IMR-90 (cell line): Measurements from ENCODE around the gene CES3. TPM values are rescaled to one million over a fixed set of nuclear protein-coding genes. Genes with fewer than 3 reads are reported as not detected.
"Not testable (repeated sequence)": the region's sequence is repeated elsewhere in the genome, so short reads cannot be mapped to it uniquely, and the experiment has no call there.

ENCODE experiments used
- ATAC-seq: fragments of 200-7000 bp; cut with Tn5 transposase; 2 replicates; pipeline ENCODE4 v1.9.1; 2020; ENCODE audit warnings: low read depth, mild to moderate bottlenecking, moderate library complexity
- BruUV-seq: library from RNA; stranded (reverse); fragments of 400-500 nt; replicated peaks from 2 replicates; lab custom pipeline; 2021; lab: Mats Ljungman, UMichigan
- CTCF ChIA-PET: fragments of 300-600 bp; formaldehyde crosslinking; extraction: SDS; loops from one replicate; lab custom pipeline; 2021; ENCODE audit warnings: antibody characterized with exemption; lab: Yijun Ruan, JAX
- POLR2A ChIA-PET: fragments of 300-600 bp; sonication (Branson Sonifier 250); formaldehyde crosslinking; loops from one replicate; lab custom pipeline; 2022; ENCODE audit warnings: antibody characterized with exemption; ENCODE audit not compliant: unreplicated experiment; lab: Charles Lee
- DNase-seq: peaks from one replicate; pipeline ENCODE4 v3.0.0; 2013
- H2AFZ ChIP-seq: replicated peaks from 2 replicates; pipeline ENCODE3; 2013; ENCODE audit warnings: low read length, mild to moderate bottlenecking; ENCODE audit not compliant: poor library complexity
- H2AK5ac ChIP-seq: 2 replicates; pipeline ENCODE4 v1.6.1; 2013; ENCODE audit warnings: low read depth, low read length, inconsistent platforms
- H2AK9ac ChIP-seq: replicated peaks from 2 replicates; pipeline ENCODE3; 2013; ENCODE audit warnings: mild to moderate bottlenecking, low read depth, low read length, moderate library complexity; ENCODE audit not compliant: poor library complexity
- H2BK120ac ChIP-seq: 2 replicates; pipeline ENCODE4 v1.6.1; 2013; ENCODE audit warnings: low read depth, low read length, inconsistent platforms
- H2BK15ac ChIP-seq: 3 replicates; pipeline ENCODE4 v1.6.1; 2013; ENCODE audit warnings: low read depth, low read length, inconsistent platforms
- H2BK20ac ChIP-seq: 2 replicates; pipeline ENCODE4 v1.6.1; 2013; ENCODE audit warnings: low read depth, mild to moderate bottlenecking, inconsistent platforms, low read length, moderate library complexity
- H2BK5ac ChIP-seq: 2 replicates; pipeline ENCODE4 v1.6.1; 2013; ENCODE audit warnings: mild to moderate bottlenecking, low read depth, low read length, inconsistent platforms; ENCODE audit not compliant: poor library complexity, severe bottlenecking
- H3K14ac ChIP-seq: replicated peaks from 2 replicates; pipeline ENCODE4 v1.6.1; 2013; ENCODE audit warnings: low read depth, low read length, inconsistent platforms
- H3K18ac ChIP-seq: 2 replicates; pipeline ENCODE4 v1.6.1; 2013; ENCODE audit warnings: low read depth, low read length, control low read depth
- H3K23ac ChIP-seq: 2 replicates; pipeline ENCODE4 v1.6.1; 2013; ENCODE audit warnings: low read depth, low read length, inconsistent platforms
- H3K27ac ChIP-seq: 2 replicates; pipeline ENCODE4 v1.5.1; 2013; ENCODE audit warnings: mild to moderate bottlenecking, control low read depth, low read length; ENCODE audit not compliant: insufficient read depth
- H3K27me3 ChIP-seq: 2 replicates; pipeline ENCODE4 v1.6.1; 2013; ENCODE audit warnings: low read length; ENCODE audit not compliant: control insufficient read depth, insufficient read depth
- H3K36me3 ChIP-seq: 2 replicates; pipeline ENCODE4 v1.6.1; 2013; ENCODE audit warnings: low read length, mixed read lengths; ENCODE audit not compliant: control insufficient read depth, insufficient read depth
- H3K4ac ChIP-seq: 2 replicates; pipeline ENCODE4 v1.6.1; 2013; ENCODE audit warnings: low read depth, low read length, inconsistent platforms
- H3K4me1 ChIP-seq: 2 replicates; pipeline ENCODE4 v1.6.1; 2013; ENCODE audit warnings: low read length, mixed read lengths; ENCODE audit not compliant: control insufficient read depth, insufficient read depth
- H3K4me2 ChIP-seq: 2 replicates; pipeline ENCODE4 v1.6.1; 2013; ENCODE audit warnings: low read depth, mild to moderate bottlenecking, control low read depth, low read length, moderate library complexity
- H3K4me3 ChIP-seq: 2 replicates; pipeline ENCODE4 v1.5.1; 2013; ENCODE audit warnings: low read depth, mild to moderate bottlenecking, control low read depth, low read length, moderate library complexity; ENCODE audit not compliant: insufficient read depth
- H3K56ac ChIP-seq: 2 replicates; pipeline ENCODE4 v1.6.1; 2013; ENCODE audit warnings: low read length, inconsistent platforms; ENCODE audit not compliant: insufficient read depth; ENCODE audit errors: extremely low read depth
- H3K79me1 ChIP-seq, 2 experiments: 2 replicates each; pipeline ENCODE4 v1.6.1; 2013; ENCODE audit warnings: low read length in 2 of 2, inconsistent platforms in 1 of 2, low read depth in 1 of 2
- H3K9ac ChIP-seq: 2 replicates; pipeline ENCODE4 v1.6.1; 2013; ENCODE audit warnings: low read depth, low read length, control low read depth
- H3K9me1 ChIP-seq: 2 replicates; pipeline ENCODE4 v1.6.1; 2013; ENCODE audit warnings: low read length, inconsistent platforms; ENCODE audit not compliant: insufficient read depth
- H3K9me3 ChIP-seq: 2 replicates; pipeline ENCODE4 v1.6.1; 2013; ENCODE audit warnings: low read length; ENCODE audit not compliant: control insufficient read depth, insufficient read depth
- H4K20me1 ChIP-seq: 2 replicates; pipeline ENCODE4 v1.6.1; 2013; ENCODE audit warnings: low read length, inconsistent platforms; ENCODE audit not compliant: insufficient read depth
- H4K5ac ChIP-seq: 2 replicates; pipeline ENCODE4 v1.6.1; 2013; ENCODE audit warnings: mild to moderate bottlenecking, low read depth, low read length, control low read depth
- H4K8ac ChIP-seq, 2 experiments: 2 replicates each; pipeline ENCODE4 v1.6.1; 2013; ENCODE audit warnings: low read depth in 2 of 2, low read length in 2 of 2, control low read depth in 1 of 2, inconsistent platforms in 1 of 2
- H4K91ac ChIP-seq: 2 replicates; pipeline ENCODE4 v1.6.1; 2013; ENCODE audit warnings: low read depth, low read length, inconsistent platforms; ENCODE audit not compliant: insufficient read depth
- WGBS, 2 experiments: methylation state at CpG; one replicate each; pipeline versions ENCODE4 v1.1.5 to v1.1.7; 2013; ENCODE audit warnings: missing lambda C conversion rate in 2 of 2; ENCODE audit not compliant: insufficient read length in 1 of 2; ENCODE audit errors: extremely low coverage in 2 of 2; 5-methylcytosine and 5-hydroxymethylcytosine counted together
- dilution Hi-C: fragments of 300-500 bp; cut with HindIII; formaldehyde crosslinking; loops from one replicate; pipeline ENCODE4 v1.14.3; 2018; ENCODE audit warnings: low sequenced_read_pairs; ENCODE audit not compliant: unreplicated experiment
- in situ Hi-C: fragments of 300-500 bp; cut with MboI; formaldehyde crosslinking; loops from 3 replicates; pipeline ENCODE4 v1.14.3; 2019; ENCODE audit warnings: low sequenced_read_pairs, inconsistent platforms, mixed read lengths
- intact Hi-C: fragments of 100-400 bp; cut with micrococcal nuclease; formaldehyde crosslinking; loops from 2 replicates; pipeline ENCODE4 v1.10.0; 2022
- polyA plus RNA-seq, 3 experiments: library from polyadenylated mRNA; depleted of rRNA; stranded (reverse); fragments of >200 nt; gene quantifications; 2 replicates each; pipeline ENCODE4 v1.2.3, GENCODE V29; 2012; ENCODE audit warnings: low replicate concordance in 1 of 3
- total RNA-seq: library from RNA; depleted of rRNA; stranded (reverse); fragments of >200 nt; gene quantifications from 2 replicates; pipeline ENCODE4 v1.2.3, GENCODE V29; 2012

Gene CES3
- total and polyA plus RNA-seq, 2 of the 4 experiments (the other 2 are of a cell fraction) = 0.03 TPM; not detected in 1

- H3K4me3 ChIP-seq, H3K18ac ChIP-seq, POLR2A ChIA-PET, H2BK15ac ChIP-seq, H4K8ac ChIP-seq, H4K91ac ChIP-seq, H3K9me3 ChIP-seq, in situ Hi-C loops, H2BK20ac ChIP-seq, H3K4ac ChIP-seq, H2AK5ac ChIP-seq, H3K4me2 ChIP-seq, H2BK120ac ChIP-seq, H3K9ac ChIP-seq, DNase-seq, H4K20me1 ChIP-seq, H3K4me1 ChIP-seq, H4K5ac ChIP-seq, ATAC-seq, H3K9me1 ChIP-seq, H3K27me3 ChIP-seq, intact Hi-C loops, H3K79me1 ChIP-seq, H3K36me3 ChIP-seq, H3K14ac ChIP-seq, H2AFZ ChIP-seq, H2AK9ac ChIP-seq, H3K56ac ChIP-seq, H3K23ac ChIP-seq, H2BK5ac ChIP-seq, H3K27ac ChIP-seq, dilution Hi-C loops, BruUV-seq: not testable (repeated sequence)
- WGBS, 2 experiments = 77% methylated on average over 6 of the region's 11 CpGs; no CpG with 5 or more reads in 1 of the 2 experiments
- CTCF ChIA-PET = interaction anchor here (1.8 kb wide), 1 partner anchor 210 kb away, joined by 6 read pairs; no protein-coding TSS in a partner anchor
Observed at GRCh38 chr16:66974932-66975246, 13.8 kb downstream of the CES3 start.
